Keratinocyte (primary cell): ENCODE measurements around the gene SMG6. TPM values are rescaled to one million over a fixed set of nuclear protein-coding genes. Genes with fewer than 3 reads are reported as not detected.
A peak's percentile ranks its signal among the peaks of the same experiment; 100 is the strongest.

Source experiments
- DNase-seq: peaks from one replicate; pipeline ENCODE4 v3.0.0-alpha.2; 2011; ENCODE audit warnings: low read depth, missing footprints, low spot score
- FAIRE-seq: peaks from 2 replicates; lab custom pipeline; 2011; peaks lifted over from hg19 to GRCh38; lab: Jason Lieb, UNC
- H2AFZ ChIP-seq: 2 replicates; pipeline ENCODE4 v1.6.0; 2012; ENCODE audit warnings: low read length, control low read depth, inconsistent platforms; ENCODE audit not compliant: control insufficient read depth
- H3K27ac ChIP-seq: 2 replicates; pipeline ENCODE4 v1.5.1; 2011; ENCODE audit warnings: low read length; ENCODE audit not compliant: control insufficient read depth, insufficient read depth
- H3K27me3 ChIP-seq: 3 replicates; pipeline ENCODE4 v1.6.0; 2011; ENCODE audit warnings: low read length; ENCODE audit not compliant: control insufficient read depth, insufficient read depth; ENCODE audit errors: extremely low read depth
- H3K36me3 ChIP-seq, 2 experiments: 2 replicates in 1 of 2; 3 replicates in 1 of 2; pipeline ENCODE4 v1.5.1; 2011; ENCODE audit warnings: low read length in 2 of 2, mild to moderate bottlenecking in 1 of 2; ENCODE audit not compliant: control insufficient read depth in 2 of 2, insufficient read depth in 2 of 2; ENCODE audit errors: extremely low read depth in 1 of 2
- H3K4me1 ChIP-seq: 3 replicates; pipeline ENCODE4 v1.5.1; 2011; ENCODE audit warnings: low read length; ENCODE audit not compliant: control insufficient read depth, insufficient read depth; ENCODE audit errors: extremely low read depth
- H3K4me2 ChIP-seq: 3 replicates; pipeline ENCODE4 v1.6.0; 2011; ENCODE audit warnings: low read depth, low read length; ENCODE audit not compliant: control insufficient read depth, insufficient read depth; ENCODE audit errors: extremely low read depth
- H3K4me3 ChIP-seq, 3 experiments: fragments of 200-600 bp in 1 of 3; sonication (generic) in 1 of 3; 2 replicates in 2 of 3; 3 replicates in 1 of 3; pipeline ENCODE4 v1.5.1; 2011 to 2016; ENCODE audit warnings: low read length in 3 of 3, mild to moderate bottlenecking in 3 of 3, control low read depth in 2 of 3, inconsistent platforms in 1 of 3, low read depth in 1 of 3, mixed read lengths in 1 of 3, mixed run types in 1 of 3, moderate library complexity in 1 of 3; ENCODE audit not compliant: control insufficient read depth in 2 of 3, insufficient read depth in 2 of 3; ENCODE audit errors: extremely low read depth in 1 of 3
- H3K79me2 ChIP-seq: 2 replicates; pipeline ENCODE4 v1.6.0; 2012; ENCODE audit warnings: low read length; ENCODE audit not compliant: control insufficient read depth, insufficient read depth
- H3K9ac ChIP-seq: 3 replicates; pipeline ENCODE4 v1.6.0; 2011; ENCODE audit warnings: low read length; ENCODE audit not compliant: control insufficient read depth, insufficient read depth; ENCODE audit errors: extremely low read depth
- H3K9me1 ChIP-seq: 3 replicates; pipeline ENCODE4 v1.6.0; 2011; ENCODE audit warnings: low read length; ENCODE audit not compliant: control insufficient read depth, insufficient read depth; ENCODE audit errors: extremely low read depth
- H3K9me3 ChIP-seq: 2 replicates; pipeline ENCODE4 v1.5.1; 2012; ENCODE audit warnings: low read depth, low read length; ENCODE audit not compliant: control insufficient read depth
- H4K20me1 ChIP-seq: 3 replicates; pipeline ENCODE4 v1.6.0; 2011; ENCODE audit warnings: low read length; ENCODE audit not compliant: control insufficient read depth, insufficient read depth; ENCODE audit errors: extremely low read depth
- CTCF ChIP-seq, 3 experiments: IDR thresholded peaks in 1 of 3; conservative IDR thresholded peaks in 1 of 3; optimal IDR thresholded peaks in 1 of 3; 2 replicates in 2 of 3; 3 replicates in 1 of 3; pipeline versions ENCODE3 to v1.5.1; 2011; ENCODE audit warnings: low read length in 3 of 3, mild to moderate bottlenecking in 3 of 3, moderate library complexity in 2 of 3, control low read depth in 1 of 3, inconsistent platforms in 1 of 3; ENCODE audit not compliant: insufficient read depth in 2 of 3; ENCODE audit errors: extremely low read depth in 1 of 3
- EZH2 ChIP-seq: IDR thresholded peaks from one replicate; pipeline ENCODE4 v1.6.1; 2012; ENCODE audit warnings: inconsistent platforms, mild to moderate bottlenecking, low read length, moderate library complexity
- dilution Hi-C: fragments of 300-500 bp; cut with MboI; formaldehyde crosslinking; loops from one replicate; pipeline ENCODE4 v1.7.0; 2020; ENCODE audit warnings: low sequenced_read_pairs; ENCODE audit not compliant: extremely low pct_ligation_motif_present
- polyA plus RNA-seq, 5 experiments: library from polyadenylated mRNA; depleted of rRNA in 3 of 5; stranded (reverse) in 3 of 5; stranded (forward) in 1 of 5; unstranded in 1 of 5; fragments of >200 nt; gene quantifications; 1 replicate in 1 of 5; 2 replicates in 3 of 5; 3 replicates in 1 of 5; pipeline versions ENCODE4 v1.2.1 to v1.2.3, GENCODE V29; 2011 to 2012; ENCODE audit warnings: missing spikeins in 2 of 5, low read depth in 1 of 5, low replicate concordance in 1 of 5

The SMG6 gene
- polyA plus RNA-seq, 1 donor (not counting 4 experiments of a cell fraction or from before 2014, with no cell fraction given) = 3.6 TPM

- no peak for DNase-seq
Observed at GRCh38 chr17:2025622-2026309, 277.8 kb downstream of the SMG6 start.

GRCh38 chr17:2025220-2025621, 278.4 kb downstream of the SMG6 start, which contains the start of gene RTN4RL1:
RTN4RL1 (minus strand) TSS chr17:2025334; CDS start chr17:2024865, 469 bp downstream.
- H3K9ac ChIP-seq = peak within 1 kb of the TSS; percentile 56

More at GRCh38 chr17:2025622-2026309, 277.8 kb downstream of the SMG6 start:
- TF ChIP-seq EZH2 (no peak), CTCF (optimal IDR thresholded peaks at IDR 0.05 in 1 of 3, IDR thresholded peaks at IDR 0.05 in 1 of 3, conservative IDR thresholded peaks at IDR 0.05 in 1 of 3; ENCODE audit: extremely low read depth in 1 of 3, insufficient read depth in 2 of 3, low read length in 3 of 3) (peak; percentile 84 to 91 (median 88))
- H3K27ac ChIP-seq = no peak overlapping the region
- H3K9me3 ChIP-seq = no peaks in the 10 kb centered on the region
- H3K79me2 ChIP-seq = peaks cover 2% of the 10 kb centered on the region
- no peaks in the 10 kb centered on the region for H3K9me1 ChIP-seq
- no peaks in the 10 kb centered on the region for H3K36me3 ChIP-seq
- dilution Hi-C loops = no loop called here
- peak overlapping the region; percentile 86 for H2AFZ ChIP-seq
- peak overlapping the region; percentile 73 for H3K4me2 ChIP-seq
- peak overlapping the region; percentile 59 to 71 (median 67) for H3K4me3 ChIP-seq
- FAIRE-seq = peak; percentile 79
- H3K4me1 ChIP-seq = peaks cover 4% of the 10 kb centered on the region
- H3K27me3 ChIP-seq = peaks cover 8% of the 10 kb centered on the region
- no peaks in the 10 kb centered on the region for H4K20me1 ChIP-seq
- peak overlapping the region; percentile 33 for H3K9ac ChIP-seq

More at GRCh38 chr17:2025220-2025621, 278.4 kb downstream of the SMG6 start, which contains the start of gene RTN4RL1:
- Histone ChIP-seq H3K4me3 (peak within 1 kb of the TSS; percentile 59 to 76 (median 71)), H3K9me1 (no peaks in the 10 kb centered on the region), H3K27me3 (peaks cover 8% of the 10 kb centered on the region), H3K4me1 (peaks cover 3% of the 10 kb centered on the region), H3K4me2 (peak within 1 kb of the TSS; percentile 73), H4K20me1 (no peaks in the 10 kb centered on the region), H2AFZ (peak within 1 kb of the TSS; percentile 86), H3K79me2 (peaks cover under 1% of the 10 kb centered on the region), H3K36me3 (no peaks in the 10 kb centered on the region), H3K9me3 (no peaks in the 10 kb centered on the region), H3K27ac (no peak within 1 kb of the TSS)
- TF ChIP-seq CTCF (optimal IDR thresholded peaks at IDR 0.05 in 1 of 3, IDR thresholded peaks at IDR 0.05 in 1 of 3, conservative IDR thresholded peaks at IDR 0.05 in 1 of 3; ENCODE audit: extremely low read depth in 1 of 3, insufficient read depth in 2 of 3, low read length in 3 of 3) = peak in 1 of 3 experiments; percentile 17
- TF ChIP-seq EZH2 = no peak
- dilution Hi-C loops = no loop called here
- FAIRE-seq (no peak), DNase-seq (no peak)
